ENCODE measurements around the gene VTCN1. TPM values are rescaled to one million over a fixed set of nuclear protein-coding genes. Genes with fewer than 3 reads are reported as not detected.

Gene VTCN1
- total and polyA plus RNA-seq, 2 of the 13 experiments (the other 11 are each of a cell fraction or from before 2014, with no cell fraction given), result not detected

DNA sequence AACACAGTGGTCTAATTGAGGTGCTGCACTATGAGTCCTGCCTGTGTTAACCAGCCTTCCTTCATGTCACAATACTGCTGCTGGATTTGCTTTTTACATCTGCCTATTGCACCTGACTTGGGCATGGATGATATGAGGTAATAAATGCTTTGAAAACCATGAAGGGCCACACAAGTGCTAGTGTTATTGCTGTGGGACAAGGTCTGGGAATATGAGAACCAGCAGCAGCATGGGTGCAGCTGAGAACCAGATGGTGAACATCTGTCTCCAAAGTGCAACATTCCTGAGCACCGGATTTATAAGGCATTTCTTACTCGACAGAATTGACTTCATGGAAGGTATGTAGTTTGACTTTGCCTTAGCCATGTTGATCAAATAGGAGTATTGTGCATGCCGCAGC, 105.7 kb downstream of the VTCN1 start:
- no peaks in the 10 kb centered on the region for H4K20me1 ChIP-seq (ENCODE audit: insufficient read depth, low read length)
- no peak overlapping the region for H3K27ac ChIP-seq (ENCODE audit: extremely low read length, insufficient read depth, low read length)
- ATAC-seq (no peak), DNase-seq (ENCODE audit: low spot score) (no peak), FAIRE-seq (no peak)
- in situ Hi-C loops (cut with HindIII; ENCODE audit: extremely low pct_ligation_motif_present, low pct_unique_long_range_greater_than_20kb), result no loop called here
- no peak overlapping the region for H3K9ac ChIP-seq (ENCODE audit: insufficient read depth, low read depth, low read length)
- no peak overlapping the region for H2AFZ ChIP-seq (ENCODE audit: low read length)
- BruUV-seq (replicated peaks), result no TSS peak
- 0 out of 2 replicates have a peak, but pooled peaks cover 7% of the 10 kb centered on the region for H3K4me1 ChIP-seq (ENCODE audit: insufficient read depth, low read length)
- WGBS (ENCODE audit: low lambda C conversion rate), result 100% methylated on average over 3 of the region's 3 CpGs
- ChIA-PET POLR2A (no interaction called here), CTCF (ENCODE audit: low intra/inter-chr PET ratio, low total read pairs) (no interaction called here)
- intact Hi-C loops (cut with micrococcal nuclease; ENCODE audit: unreplicated experiment), result no loop called here
- no peaks in the 10 kb centered on the region for H3K27me3 ChIP-seq (ENCODE audit: control insufficient read depth in 1 of 2, insufficient read depth in 2 of 2, low read length in 2 of 2)
- peaks cover 5 to 14% of the 10 kb centered on the region in 2 experiments; a peak in 4 of 5 replicates for H3K36me3 ChIP-seq (replicated peaks in 1 of 2; ENCODE audit: control insufficient read depth in 1 of 2, insufficient read depth in 2 of 2, low read length in 2 of 2)
- no peaks in the 10 kb centered on the region for H3K9me3 ChIP-seq (ENCODE audit: low read length)
- no peaks in the 10 kb centered on the region for H3K79me2 ChIP-seq (ENCODE audit: insufficient read depth, low read length)
- H3K4me3 ChIP-seq (replicated peaks in 1 of 3; ENCODE audit: insufficient read depth in 1 of 3, low read depth in 2 of 3, low read length in 3 of 3), result no peak overlapping the region
- H3K4me2 ChIP-seq (ENCODE audit: low read depth, low read length), result no peak overlapping the region
- TF ChIP-seq NR2C2 (CRISPR knock-in tag; IDR thresholded peaks at IDR 0.05; ENCODE audit: borderline replicate concordance), result no peak
- TF ChIP-seq, protein P1, sequence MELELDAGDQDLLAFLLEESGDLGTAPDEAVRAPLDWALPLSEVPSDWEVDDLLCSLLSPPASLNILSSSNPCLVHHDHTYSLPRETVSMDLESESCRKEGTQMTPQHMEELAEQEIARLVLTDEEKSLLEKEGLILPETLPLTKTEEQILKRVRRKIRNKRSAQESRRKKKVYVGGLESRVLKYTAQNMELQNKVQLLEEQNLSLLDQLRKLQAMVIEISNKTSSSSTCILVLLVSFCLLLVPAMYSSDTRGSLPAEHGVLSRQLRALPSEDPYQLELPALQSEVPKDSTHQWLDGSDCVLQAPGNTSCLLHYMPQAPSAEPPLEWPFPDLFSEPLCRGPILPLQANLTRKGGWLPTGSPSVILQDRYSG (CRISPR knock-in tag; IDR thresholded peaks at IDR 0.05), result no peak
- TF ChIP-seq, protein P2, sequence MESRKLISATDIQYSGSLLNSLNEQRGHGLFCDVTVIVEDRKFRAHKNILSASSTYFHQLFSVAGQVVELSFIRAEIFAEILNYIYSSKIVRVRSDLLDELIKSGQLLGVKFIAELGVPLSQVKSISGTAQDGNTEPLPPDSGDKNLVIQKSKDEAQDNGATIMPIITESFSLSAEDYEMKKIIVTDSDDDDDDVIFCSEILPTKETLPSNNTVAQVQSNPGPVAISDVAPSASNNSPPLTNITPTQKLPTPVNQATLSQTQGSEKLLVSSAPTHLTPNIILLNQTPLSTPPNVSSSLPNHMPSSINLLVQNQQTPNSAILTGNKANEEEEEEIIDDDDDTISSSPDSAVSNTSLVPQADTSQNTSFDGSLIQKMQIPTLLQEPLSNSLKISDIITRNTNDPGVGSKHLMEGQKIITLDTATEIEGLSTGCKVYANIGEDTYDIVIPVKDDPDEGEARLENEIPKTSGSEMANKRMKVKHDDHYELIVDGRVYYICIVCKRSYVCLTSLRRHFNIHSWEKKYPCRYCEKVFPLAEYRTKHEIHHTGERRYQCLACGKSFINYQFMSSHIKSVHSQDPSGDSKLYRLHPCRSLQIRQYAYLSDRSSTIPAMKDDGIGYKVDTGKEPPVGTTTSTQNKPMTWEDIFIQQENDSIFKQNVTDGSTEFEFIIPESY (CRISPR knock-in tag; IDR thresholded peaks at IDR 0.05), result no peak
- TF ChIP-seq RFXAP (CRISPR knock-in tag; IDR thresholded peaks at IDR 0.05; ENCODE audit: borderline replicate concordance), result no peak
- TF ChIP-seq, protein P3, sequence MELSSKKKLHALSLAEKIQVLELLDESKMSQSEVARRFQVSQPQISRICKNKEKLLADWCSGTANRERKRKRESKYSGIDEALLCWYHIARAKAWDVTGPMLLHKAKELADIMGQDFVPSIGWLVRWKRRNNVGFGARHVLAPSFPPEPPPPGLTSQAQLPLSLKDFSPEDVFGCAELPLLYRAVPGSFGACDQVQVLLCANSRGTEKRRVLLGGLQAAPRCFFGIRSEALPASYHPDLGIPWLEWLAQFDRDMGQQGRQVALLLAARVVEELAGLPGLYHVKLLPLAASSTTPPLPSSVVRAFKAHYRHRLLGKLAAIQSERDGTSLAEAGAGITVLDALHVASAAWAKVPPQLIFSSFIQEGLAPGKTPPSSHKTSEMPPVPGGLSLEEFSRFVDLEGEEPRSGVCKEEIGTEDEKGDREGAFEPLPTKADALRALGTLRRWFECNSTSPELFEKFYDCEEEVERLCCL (CRISPR knock-in tag; IDR thresholded peaks at IDR 0.05; ENCODE audit: borderline replicate concordance), result no peak
- TF ChIP-seq TEAD3 (CRISPR knock-in tag; optimal IDR thresholded peaks at IDR 0.05; ENCODE audit: borderline replicate concordance), result no peak
- no peak for TF ChIP-seq KDM5B (CRISPR knock-in tag; IDR thresholded peaks at IDR 0.05; ENCODE audit: borderline replicate concordance)
- no peak for TF ChIP-seq ZNF782 (CRISPR knock-in tag; IDR thresholded peaks at IDR 0.05; ENCODE audit: borderline replicate concordance)
- TF ChIP-seq EEA1 (CRISPR knock-in tag; IDR thresholded peaks at IDR 0.05; ENCODE audit: borderline replicate concordance), result no peak
- TF ChIP-seq, protein P4, sequence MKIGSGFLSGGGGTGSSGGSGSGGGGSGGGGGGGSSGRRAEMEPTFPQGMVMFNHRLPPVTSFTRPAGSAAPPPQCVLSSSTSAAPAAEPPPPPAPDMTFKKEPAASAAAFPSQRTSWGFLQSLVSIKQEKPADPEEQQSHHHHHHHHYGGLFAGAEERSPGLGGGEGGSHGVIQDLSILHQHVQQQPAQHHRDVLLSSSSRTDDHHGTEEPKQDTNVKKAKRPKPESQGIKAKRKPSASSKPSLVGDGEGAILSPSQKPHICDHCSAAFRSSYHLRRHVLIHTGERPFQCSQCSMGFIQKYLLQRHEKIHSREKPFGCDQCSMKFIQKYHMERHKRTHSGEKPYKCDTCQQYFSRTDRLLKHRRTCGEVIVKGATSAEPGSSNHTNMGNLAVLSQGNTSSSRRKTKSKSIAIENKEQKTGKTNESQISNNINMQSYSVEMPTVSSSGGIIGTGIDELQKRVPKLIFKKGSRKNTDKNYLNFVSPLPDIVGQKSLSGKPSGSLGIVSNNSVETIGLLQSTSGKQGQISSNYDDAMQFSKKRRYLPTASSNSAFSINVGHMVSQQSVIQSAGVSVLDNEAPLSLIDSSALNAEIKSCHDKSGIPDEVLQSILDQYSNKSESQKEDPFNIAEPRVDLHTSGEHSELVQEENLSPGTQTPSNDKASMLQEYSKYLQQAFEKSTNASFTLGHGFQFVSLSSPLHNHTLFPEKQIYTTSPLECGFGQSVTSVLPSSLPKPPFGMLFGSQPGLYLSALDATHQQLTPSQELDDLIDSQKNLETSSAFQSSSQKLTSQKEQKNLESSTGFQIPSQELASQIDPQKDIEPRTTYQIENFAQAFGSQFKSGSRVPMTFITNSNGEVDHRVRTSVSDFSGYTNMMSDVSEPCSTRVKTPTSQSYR (CRISPR knock-in tag; IDR thresholded peaks at IDR 0.05; ENCODE audit: borderline replicate concordance), result no peak
- TF ChIP-seq, protein P5, sequence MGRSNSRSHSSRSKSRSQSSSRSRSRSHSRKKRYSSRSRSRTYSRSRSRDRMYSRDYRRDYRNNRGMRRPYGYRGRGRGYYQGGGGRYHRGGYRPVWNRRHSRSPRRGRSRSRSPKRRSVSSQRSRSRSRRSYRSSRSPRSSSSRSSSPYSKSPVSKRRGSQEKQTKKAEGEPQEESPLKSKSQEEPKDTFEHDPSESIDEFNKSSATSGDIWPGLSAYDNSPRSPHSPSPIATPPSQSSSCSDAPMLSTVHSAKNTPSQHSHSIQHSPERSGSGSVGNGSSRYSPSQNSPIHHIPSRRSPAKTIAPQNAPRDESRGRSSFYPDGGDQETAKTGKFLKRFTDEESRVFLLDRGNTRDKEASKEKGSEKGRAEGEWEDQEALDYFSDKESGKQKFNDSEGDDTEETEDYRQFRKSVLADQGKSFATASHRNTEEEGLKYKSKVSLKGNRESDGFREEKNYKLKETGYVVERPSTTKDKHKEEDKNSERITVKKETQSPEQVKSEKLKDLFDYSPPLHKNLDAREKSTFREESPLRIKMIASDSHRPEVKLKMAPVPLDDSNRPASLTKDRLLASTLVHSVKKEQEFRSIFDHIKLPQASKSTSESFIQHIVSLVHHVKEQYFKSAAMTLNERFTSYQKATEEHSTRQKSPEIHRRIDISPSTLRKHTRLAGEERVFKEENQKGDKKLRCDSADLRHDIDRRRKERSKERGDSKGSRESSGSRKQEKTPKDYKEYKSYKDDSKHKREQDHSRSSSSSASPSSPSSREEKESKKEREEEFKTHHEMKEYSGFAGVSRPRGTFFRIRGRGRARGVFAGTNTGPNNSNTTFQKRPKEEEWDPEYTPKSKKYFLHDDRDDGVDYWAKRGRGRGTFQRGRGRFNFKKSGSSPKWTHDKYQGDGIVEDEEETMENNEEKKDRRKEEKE (IDR thresholded peaks at IDR 0.05), result no peak
- TF ChIP-seq STAG1 (CRISPR knock-in tag; IDR thresholded peaks at IDR 0.05), result no peak
- TF ChIP-seq ETV6 (CRISPR knock-in tag; conservative IDR thresholded peaks at IDR 0.05), result no peak
- TF ChIP-seq MIER3 (CRISPR knock-in tag; IDR thresholded peaks at IDR 0.05; ENCODE audit: borderline replicate concordance), result no peak
- no peak for TF ChIP-seq NAIF1 (CRISPR knock-in tag; IDR thresholded peaks at IDR 0.05; ENCODE audit: borderline replicate concordance)

Measured in HepG2 (cell line).